Endothelial cell of umbilical vein (primary cell): Measurements from ENCODE around the gene DNAJC25. TPM values are rescaled to one million over a fixed set of nuclear protein-coding genes. Genes with fewer than 3 reads are reported as not detected.

Source experiments
- BruUV-seq: library from RNA; stranded (reverse); fragments of 400-500 nt; replicated peaks from 2 replicates; lab custom pipeline; 2021; lab: Mats Ljungman, UMichigan
- CTCF ChIA-PET: fragments of 300-600, 350-600 bp; sonication (Branson Sonifier 250); formaldehyde crosslinking; loops from one replicate; lab custom pipeline; 2021; ENCODE audit warnings: antibody characterized with exemption, inconsistent platforms; lab: Charles Lee
- POLR2A ChIA-PET: fragments of 300-600, 350-600 bp; sonication (Branson Sonifier 250); formaldehyde crosslinking; loops from one replicate; lab custom pipeline; 2021; ENCODE audit warnings: antibody characterized with exemption, inconsistent platforms; lab: Charles Lee
- DNase-seq: peaks from one replicate; pipeline ENCODE4 v3.0.0-alpha.2; 2011; ENCODE audit warnings: low read depth, low spot score
- FAIRE-seq: peaks from 2 replicates; lab custom pipeline; 2011; peaks lifted over from hg19 to GRCh38; lab: Jason Lieb, UNC
- H2AFZ ChIP-seq: 2 replicates; pipeline ENCODE4 v1.6.0; 2012; ENCODE audit warnings: low read depth, low read length, control low read depth, inconsistent platforms
- H3K27ac ChIP-seq: 2 replicates; pipeline ENCODE4 v1.5.1; 2011; ENCODE audit warnings: low read depth, mild to moderate bottlenecking, control low read depth, low read length, moderate library complexity; ENCODE audit not compliant: insufficient read depth
- H3K27me3 ChIP-seq, 2 experiments: 2 replicates each; pipeline versions ENCODE4 v1.6.0 to v1.6.1; 2011; ENCODE audit warnings: low read length in 2 of 2, mixed read lengths in 1 of 2; ENCODE audit not compliant: control insufficient read depth in 2 of 2, insufficient read depth in 2 of 2
- H3K36me3 ChIP-seq, 2 experiments: 2 replicates in 1 of 2; 3 replicates in 1 of 2; pipeline ENCODE4 v1.5.1; 2011; ENCODE audit warnings: low read length in 2 of 2, mild to moderate bottlenecking in 1 of 2, moderate library complexity in 1 of 2; ENCODE audit not compliant: control insufficient read depth in 2 of 2, insufficient read depth in 2 of 2; ENCODE audit errors: extremely low read depth in 1 of 2
- H3K4me1 ChIP-seq: 3 replicates; pipeline ENCODE4 v1.5.1; 2011; ENCODE audit warnings: mild to moderate bottlenecking, low read length; ENCODE audit not compliant: control insufficient read depth, insufficient read depth; ENCODE audit errors: extremely low read depth
- H3K4me2 ChIP-seq: 2 replicates; pipeline ENCODE4 v1.6.1; 2011; ENCODE audit warnings: low read length, control low read depth, mixed read lengths; ENCODE audit not compliant: insufficient read depth
- H3K4me3 ChIP-seq, 3 experiments: fragments of 200-600 bp in 1 of 3; sonication (generic), shearing (Covaris generic) in 1 of 3; replicated peaks in 1 of 3; 2 replicates each; pipeline ENCODE4 v1.5.1; 2011 to 2016; ENCODE audit warnings: control low read depth in 3 of 3, low read length in 3 of 3, mild to moderate bottlenecking in 2 of 3, inconsistent platforms in 1 of 3, low read depth in 1 of 3, moderate library complexity in 1 of 3; ENCODE audit not compliant: insufficient read depth in 1 of 3
- H3K79me2 ChIP-seq: 2 replicates; pipeline ENCODE4 v1.6.0; 2012; ENCODE audit warnings: low read length, inconsistent platforms; ENCODE audit not compliant: control insufficient read depth, insufficient read depth
- H3K9ac ChIP-seq: replicated peaks from 2 replicates; pipeline ENCODE3; 2011; ENCODE audit warnings: low read length, control low read depth; ENCODE audit not compliant: insufficient read depth; ENCODE audit errors: extremely low read depth
- H3K9me1 ChIP-seq: replicated peaks from 3 replicates; pipeline ENCODE4 v1.6.0; 2011; ENCODE audit warnings: mild to moderate bottlenecking, low read length; ENCODE audit not compliant: control insufficient read depth, insufficient read depth; ENCODE audit errors: extremely low read depth
- H3K9me3 ChIP-seq: replicated peaks from 2 replicates; pipeline ENCODE4 v1.5.1; 2012; ENCODE audit warnings: low read length, inconsistent platforms; ENCODE audit not compliant: control insufficient read depth, insufficient read depth
- H4K20me1 ChIP-seq: replicated peaks from 2 replicates; pipeline ENCODE3; 2011; ENCODE audit warnings: mild to moderate bottlenecking, low read length; ENCODE audit not compliant: control insufficient read depth, insufficient read depth; ENCODE audit errors: extremely low read depth
- EZH2 ChIP-seq: IDR thresholded peaks from 2 replicates; pipeline ENCODE4 v1.6.1; 2012; ENCODE audit warnings: borderline replicate concordance, low read depth, mild to moderate bottlenecking, moderate library complexity, low read length, inconsistent platforms; ENCODE audit not compliant: severe bottlenecking
- FOS ChIP-seq: IDR thresholded peaks from 2 replicates; pipeline ENCODE4 v1.6.1; 2011; ENCODE audit warnings: mild to moderate bottlenecking, low read length, moderate library complexity, borderline replicate concordance; ENCODE audit not compliant: insufficient read depth
- GATA2 ChIP-seq: IDR thresholded peaks from 2 replicates; pipeline ENCODE4 v1.7.0; 2011; ENCODE audit warnings: low read depth, mild to moderate bottlenecking, moderate library complexity, mixed read lengths, low read length; ENCODE audit not compliant: insufficient read length, insufficient read depth
- JUN ChIP-seq: IDR thresholded peaks from 2 replicates; pipeline ENCODE4 v1.6.1; 2011; ENCODE audit warnings: borderline replicate concordance, low read depth; ENCODE audit not compliant: insufficient read length, insufficient read depth
- MYC ChIP-seq: IDR thresholded peaks from one replicate; pipeline ENCODE4 v1.6.1; 2011; ENCODE audit warnings: mild to moderate bottlenecking, low read depth, low read length
- POLR2A ChIP-seq: IDR thresholded peaks from 2 replicates; pipeline ENCODE4 v1.6.1; 2012; ENCODE audit warnings: low read depth, mild to moderate bottlenecking, control low read depth, low read length
- POLR2AphosphoS5 ChIP-seq: IDR thresholded peaks from 2 replicates; pipeline ENCODE4 v1.6.1; 2012; ENCODE audit warnings: low read depth, mild to moderate bottlenecking, control low read depth, low read length, moderate library complexity; ENCODE audit not compliant: insufficient read depth
- dilution Hi-C: fragments of 300-500 bp; cut with MboI; formaldehyde crosslinking; loops from one replicate; pipeline ENCODE4 v1.15.0; 2019; ENCODE audit warnings: low sequenced_read_pairs; ENCODE audit not compliant: extremely low pct_ligation_motif_present
- intact Hi-C: fragments of 100-400 bp; cut with micrococcal nuclease; formaldehyde crosslinking; loops from one replicate; pipeline ENCODE4 v1.10.0; 2022
- polyA plus RNA-seq, 4 experiments: library from polyadenylated mRNA; depleted of rRNA in 3 of 4; stranded (reverse) in 3 of 4; unstranded in 1 of 4; fragments of >200 nt; gene quantifications; 2 replicates each; pipeline versions ENCODE4 v1.2.1 to v1.2.3, GENCODE V29; 2011 to 2012; ENCODE audit warnings: missing spikeins in 1 of 4
- total RNA-seq: library from RNA; stranded (reverse); gene quantifications from 2 replicates; pipeline ENCODE4 v1.2.3, GENCODE V29; 2021
- TF ChIP-seq, protein P1 (sequence below), 2 donors: IDR thresholded peaks; 1 replicate in 1 of 2; 2 replicates in 1 of 2; pipeline ENCODE4 v1.5.1; 2011; ENCODE audit warnings: low read length in 2 of 2, mild to moderate bottlenecking in 2 of 2, moderate library complexity in 2 of 2, control low read depth in 1 of 2, inconsistent platforms in 1 of 2, low read depth in 1 of 2; ENCODE audit not compliant: insufficient read depth in 1 of 2; ENCODE audit errors: extremely low read depth in 1 of 2
- TF ChIP-seq, protein P2 (sequence below): IDR thresholded peaks from 2 replicates; pipeline ENCODE4 v1.6.1; 2011; ENCODE audit not compliant: insufficient read depth, insufficient read length

The DNAJC25 gene
- total and polyA plus RNA-seq, 2 donors (not counting 3 experiments of a cell fraction or from before 2014, with no cell fraction given) = 1.7 to 5.5 TPM

DNA sequence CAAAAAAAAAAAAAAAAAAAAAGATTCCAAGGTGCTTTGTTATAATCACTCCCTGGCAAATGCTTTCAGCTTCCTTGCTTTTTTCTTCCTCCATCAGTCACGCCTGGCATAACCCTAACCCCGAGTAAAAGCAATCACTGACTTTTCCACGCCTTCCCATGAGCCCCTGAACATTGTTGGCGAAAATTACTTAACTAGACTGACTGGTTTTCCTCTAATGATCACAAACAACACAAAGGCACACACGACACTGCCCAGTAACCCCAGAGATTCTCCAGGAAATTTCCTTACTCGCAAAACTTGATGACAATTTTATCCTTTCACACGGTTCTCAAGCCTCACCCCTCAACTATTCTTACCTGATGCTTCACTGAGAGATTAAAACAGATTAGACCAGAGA, 20.3 kb upstream of the DNAJC25 start:
- CTCF ChIA-PET = interaction anchor here (1.2 to 1.9 kb wide), 4 partner anchors 11 to 20 kb away, joined by 3 to 14 read pairs (median 4); partner anchors contain the start of gene DNAJC25

More for the DNA sequence above, 20.3 kb upstream of the DNAJC25 start:
- no peaks in the 10 kb centered on the region for H3K79me2 ChIP-seq
- H3K27me3 ChIP-seq = peaks cover 4 to 9% of the 10 kb centered on the region in 2 experiments
- dilution Hi-C loops = no loop called here
- no TSS peak for BruUV-seq
- intact Hi-C loops = no loop called here
- TF ChIP-seq EZH2 (no peak), FOS (no peak), POLR2AphosphoS5 (no peak), POLR2A (no peak), JUN (no peak), MYC (no peak), GATA2 (no peak)
- TF ChIP-seq, protein P1, sequence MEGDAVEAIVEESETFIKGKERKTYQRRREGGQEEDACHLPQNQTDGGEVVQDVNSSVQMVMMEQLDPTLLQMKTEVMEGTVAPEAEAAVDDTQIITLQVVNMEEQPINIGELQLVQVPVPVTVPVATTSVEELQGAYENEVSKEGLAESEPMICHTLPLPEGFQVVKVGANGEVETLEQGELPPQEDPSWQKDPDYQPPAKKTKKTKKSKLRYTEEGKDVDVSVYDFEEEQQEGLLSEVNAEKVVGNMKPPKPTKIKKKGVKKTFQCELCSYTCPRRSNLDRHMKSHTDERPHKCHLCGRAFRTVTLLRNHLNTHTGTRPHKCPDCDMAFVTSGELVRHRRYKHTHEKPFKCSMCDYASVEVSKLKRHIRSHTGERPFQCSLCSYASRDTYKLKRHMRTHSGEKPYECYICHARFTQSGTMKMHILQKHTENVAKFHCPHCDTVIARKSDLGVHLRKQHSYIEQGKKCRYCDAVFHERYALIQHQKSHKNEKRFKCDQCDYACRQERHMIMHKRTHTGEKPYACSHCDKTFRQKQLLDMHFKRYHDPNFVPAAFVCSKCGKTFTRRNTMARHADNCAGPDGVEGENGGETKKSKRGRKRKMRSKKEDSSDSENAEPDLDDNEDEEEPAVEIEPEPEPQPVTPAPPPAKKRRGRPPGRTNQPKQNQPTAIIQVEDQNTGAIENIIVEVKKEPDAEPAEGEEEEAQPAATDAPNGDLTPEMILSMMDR (IDR thresholded peaks at IDR 0.05; ENCODE audit: extremely low read depth in 1 of 2, insufficient read depth in 1 of 2, low read depth in 1 of 2, low read length in 2 of 2) = no peak
- TF ChIP-seq, protein P2, sequence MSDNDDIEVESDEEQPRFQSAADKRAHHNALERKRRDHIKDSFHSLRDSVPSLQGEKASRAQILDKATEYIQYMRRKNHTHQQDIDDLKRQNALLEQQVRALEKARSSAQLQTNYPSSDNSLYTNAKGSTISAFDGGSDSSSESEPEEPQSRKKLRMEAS = no peak
- H2AFZ ChIP-seq = no peak overlapping the region
- no peaks in the 10 kb centered on the region for H3K36me3 ChIP-seq
- no peaks in the 10 kb centered on the region for H3K9me3 ChIP-seq
- no peak overlapping the region for H3K4me2 ChIP-seq
- no peak overlapping the region for H3K4me3 ChIP-seq
- H3K4me1 ChIP-seq = no peaks in the 10 kb centered on the region
- POLR2A ChIA-PET = interaction anchor here (0.7 kb wide), 1 partner anchor 15 kb away, joined by 6 read pairs; no protein-coding TSS in a partner anchor
- H3K27ac ChIP-seq = no peak overlapping the region
- H4K20me1 ChIP-seq = no peaks in the 10 kb centered on the region
- FAIRE-seq (no peak), DNase-seq (no peak)
- no peak overlapping the region for H3K9ac ChIP-seq
- H3K9me1 ChIP-seq = no peaks in the 10 kb centered on the region
